Stimulated activated CD8-positive, alpha-beta memory T cell treated with anti-CD3 and anti-CD28 coated beads, Interleukin-4, amount 100 ng/mL, for 24 hours (primary cell): Measurements from ENCODE around the gene ARHGEF28.

Experiments
- DNase-seq: peaks from one replicate; pipeline ENCODE4 v3.0.0-alpha.2; 2020; ENCODE audit warnings: low read depth

Gene ARHGEF28

DNA sequence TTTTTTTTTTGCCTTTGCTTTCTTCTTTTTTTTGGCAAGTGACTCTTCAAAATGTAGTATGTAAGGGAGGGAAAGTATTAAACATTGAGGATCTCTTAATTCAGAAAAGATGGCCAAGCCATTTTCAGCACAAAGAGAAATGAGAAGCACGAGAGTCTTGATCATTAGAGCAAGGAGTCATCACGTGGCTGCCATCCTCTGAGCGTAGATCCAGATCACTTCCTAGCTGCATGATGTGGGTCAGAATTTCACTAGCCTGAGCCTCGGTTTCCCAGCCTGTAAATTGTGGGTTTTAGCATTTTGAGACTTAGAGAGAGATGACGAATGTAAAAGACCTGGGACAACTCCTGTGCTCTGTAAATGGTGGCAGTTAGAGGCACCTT is 312.9 kb downstream of the ARHGEF28 start:
- no peak for DNase-seq

DNA sequence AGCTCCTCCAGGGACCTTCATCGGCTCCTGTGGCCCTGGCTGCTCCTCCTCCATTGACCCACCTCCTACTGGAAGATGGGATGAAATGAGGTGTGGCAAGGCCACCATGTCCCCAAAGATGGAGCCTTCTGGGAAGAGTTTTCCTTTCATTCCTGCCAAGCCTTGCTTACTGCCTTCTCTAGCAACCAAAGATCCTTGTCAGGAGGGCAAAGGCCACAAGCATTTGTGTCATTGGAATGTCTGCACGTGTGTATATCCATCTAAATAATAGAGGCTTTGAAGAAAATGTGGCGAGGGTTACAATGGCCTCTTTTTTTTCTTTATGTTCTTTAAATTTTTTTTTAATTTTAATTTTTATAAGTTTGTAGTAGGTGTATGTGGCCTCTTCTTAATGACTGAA is 313.6 kb downstream of the ARHGEF28 start:
- no peak for DNase-seq

DNA sequence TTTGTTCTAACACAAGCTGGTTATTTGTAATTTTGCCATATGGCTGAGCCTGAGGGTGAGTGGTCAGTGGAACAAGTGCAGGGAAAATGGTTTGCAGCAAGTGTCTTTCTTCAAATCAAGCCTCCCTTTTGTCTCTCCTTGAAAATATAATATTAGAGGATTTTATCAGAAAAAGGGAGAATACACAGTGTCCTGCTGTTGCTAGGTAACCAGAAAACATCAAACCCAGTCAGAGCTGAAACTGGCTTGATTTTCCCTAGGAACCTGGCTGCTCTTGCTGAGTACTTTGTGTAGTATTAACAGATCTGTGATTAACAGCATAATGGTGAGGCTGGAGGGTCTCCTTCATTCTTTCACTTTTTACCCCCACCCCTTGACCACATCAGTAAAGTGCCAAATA is 314.0 kb downstream of the ARHGEF28 start:
- no peak for DNase-seq

DNA sequence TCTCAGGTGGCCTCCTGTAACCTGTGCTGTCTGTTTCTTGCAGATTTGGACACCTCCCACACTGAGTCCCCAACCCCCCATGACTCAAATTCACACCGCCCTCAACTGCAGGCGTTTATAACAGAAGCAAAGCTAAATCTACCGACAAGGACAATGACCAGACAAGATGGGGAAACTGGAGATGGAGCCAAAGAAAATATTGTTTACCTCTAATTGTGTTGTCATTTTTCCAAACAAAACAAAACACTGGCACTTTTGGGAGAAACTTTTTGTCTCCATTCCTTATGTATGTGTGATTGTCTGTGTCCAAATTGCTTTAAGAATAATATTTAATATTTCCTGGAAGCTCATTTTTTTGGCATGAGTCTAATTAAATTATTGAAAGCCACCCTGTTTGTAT is 314.8 kb downstream of the ARHGEF28 start:
- no peak for DNase-seq

DNA sequence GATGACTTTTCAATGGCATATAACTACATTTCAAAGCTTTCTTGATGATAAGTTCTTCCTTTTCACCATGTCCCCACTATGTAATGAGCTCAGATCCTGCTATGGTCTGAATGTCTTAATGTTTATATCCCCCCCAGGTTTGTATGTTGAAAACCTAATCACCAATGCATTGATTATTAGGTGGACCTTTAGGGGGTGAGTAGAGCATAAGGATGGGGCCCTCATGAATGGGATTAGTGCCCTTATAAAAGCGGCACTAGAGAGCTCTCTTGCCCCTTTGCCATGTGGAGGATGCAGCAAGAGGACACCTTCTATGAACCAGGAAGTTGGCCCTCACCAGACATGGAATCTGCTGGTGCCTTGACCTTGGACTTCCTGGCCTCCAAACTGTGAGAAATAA is 316.8 kb downstream of the ARHGEF28 start:
- DNase-seq = no peak

DNA sequence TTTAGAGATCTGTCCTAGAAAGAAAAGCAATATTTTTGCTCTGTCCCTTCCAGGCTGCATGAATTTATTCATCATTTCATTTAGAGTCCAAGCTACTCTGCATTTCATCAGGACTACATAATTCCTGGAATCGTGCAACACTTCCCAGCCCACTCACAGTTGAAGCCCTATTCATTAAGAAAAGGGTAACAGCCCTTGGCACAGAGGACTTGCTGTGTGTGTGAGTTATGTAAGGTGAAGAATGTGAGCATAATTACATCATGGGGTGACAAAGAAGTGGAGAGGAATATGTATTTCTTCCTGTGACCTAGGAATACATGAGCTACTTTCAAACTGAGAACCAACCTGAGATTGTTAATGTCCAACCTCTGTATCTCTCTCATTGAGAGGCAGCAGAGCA is 317.4 kb downstream of the ARHGEF28 start:
- DNase-seq = no peak

DNA sequence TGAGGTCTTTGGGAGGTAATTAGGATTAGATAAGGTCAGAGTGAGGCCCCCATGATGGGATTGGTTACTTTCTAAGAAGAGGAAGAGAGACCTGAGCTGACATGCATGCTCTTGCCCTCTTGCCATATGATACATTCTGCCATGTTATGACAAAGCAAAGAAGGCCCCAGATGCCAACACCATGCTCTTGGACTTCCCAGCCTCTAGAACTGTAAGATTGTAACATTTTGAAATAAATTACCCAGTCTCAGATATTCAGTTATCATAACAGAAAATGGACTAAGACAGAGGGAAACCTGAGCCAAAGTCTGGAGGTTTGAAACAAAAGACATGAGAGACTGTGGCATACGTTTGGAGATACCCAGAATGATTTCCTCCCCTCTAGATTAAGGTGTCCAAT is 318.6 kb downstream of the ARHGEF28 start:
- DNase-seq = no peak

DNA sequence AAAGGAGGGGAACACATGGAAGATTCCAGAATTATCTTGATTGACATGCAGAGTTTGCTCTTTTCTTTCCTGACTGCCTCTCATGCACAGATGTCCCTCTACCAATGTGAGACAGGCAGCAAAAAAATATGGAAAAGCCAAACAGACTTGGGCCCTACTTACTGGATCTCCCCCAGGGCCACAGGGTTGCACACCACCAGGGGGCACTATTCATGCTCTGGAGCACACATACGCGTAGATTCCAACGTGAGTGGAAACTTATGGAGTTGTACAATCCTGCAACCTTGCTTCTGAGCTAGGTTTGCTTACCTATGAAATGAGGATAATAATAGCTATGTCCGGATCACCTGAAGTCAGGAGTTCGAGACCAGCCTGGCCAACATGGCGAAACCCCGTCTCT is 319.5 kb downstream of the ARHGEF28 start:
- peak; percentile 2 for DNase-seq

DNA sequence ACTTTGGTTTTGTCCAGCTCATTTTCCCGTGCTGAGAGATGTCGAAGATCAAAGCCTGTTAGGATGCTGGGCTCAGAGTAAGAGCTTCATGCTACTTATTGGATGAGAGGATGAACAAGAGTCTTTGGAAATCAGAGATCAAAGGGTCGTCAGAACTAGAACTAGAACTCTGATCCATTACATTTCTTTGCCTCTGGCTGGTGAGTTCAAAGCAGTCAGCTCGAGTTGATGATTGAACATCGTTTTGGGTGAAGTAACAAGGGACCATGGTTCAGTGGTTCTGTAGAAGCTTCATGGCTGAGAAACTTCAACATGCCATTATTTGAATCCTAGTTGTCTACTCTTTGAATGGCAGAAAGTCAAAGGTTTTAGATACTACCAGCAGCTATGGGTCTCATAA is 320.3 kb downstream of the ARHGEF28 start:
- no peak for DNase-seq

DNA sequence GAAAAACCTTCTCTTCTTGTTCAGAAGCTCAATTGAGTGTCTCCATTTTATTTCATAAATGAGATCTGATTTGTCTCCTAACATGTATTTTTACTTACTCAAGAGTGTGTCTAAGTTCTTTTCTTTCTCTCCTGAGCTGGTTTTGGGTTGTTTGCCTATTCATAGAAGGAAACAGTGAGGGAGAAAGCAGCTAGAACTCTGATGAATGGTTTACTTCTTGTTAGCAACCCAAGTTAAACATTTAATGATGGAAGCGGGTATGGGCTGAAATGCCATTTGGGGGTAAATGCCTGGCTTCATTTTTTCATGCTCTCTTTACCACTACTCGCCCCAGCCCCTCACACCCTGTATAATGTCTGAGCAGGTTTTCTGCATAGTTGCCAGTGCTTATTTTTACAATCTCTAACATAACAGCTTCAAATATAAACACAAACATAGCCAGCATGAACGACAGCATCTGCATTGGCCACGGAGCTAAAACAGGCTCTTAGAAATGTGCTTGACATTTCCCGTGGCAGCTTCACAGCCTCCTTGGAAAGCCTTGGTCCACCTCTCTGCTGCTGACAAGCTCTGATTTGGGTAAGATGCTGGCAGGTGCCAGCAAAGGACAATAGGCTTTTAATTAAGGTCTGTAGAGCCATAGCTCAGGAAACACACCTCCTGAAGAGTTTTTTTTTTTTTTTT is 321.1 kb downstream of the ARHGEF28 start:
- DNase-seq = no peak

DNA sequence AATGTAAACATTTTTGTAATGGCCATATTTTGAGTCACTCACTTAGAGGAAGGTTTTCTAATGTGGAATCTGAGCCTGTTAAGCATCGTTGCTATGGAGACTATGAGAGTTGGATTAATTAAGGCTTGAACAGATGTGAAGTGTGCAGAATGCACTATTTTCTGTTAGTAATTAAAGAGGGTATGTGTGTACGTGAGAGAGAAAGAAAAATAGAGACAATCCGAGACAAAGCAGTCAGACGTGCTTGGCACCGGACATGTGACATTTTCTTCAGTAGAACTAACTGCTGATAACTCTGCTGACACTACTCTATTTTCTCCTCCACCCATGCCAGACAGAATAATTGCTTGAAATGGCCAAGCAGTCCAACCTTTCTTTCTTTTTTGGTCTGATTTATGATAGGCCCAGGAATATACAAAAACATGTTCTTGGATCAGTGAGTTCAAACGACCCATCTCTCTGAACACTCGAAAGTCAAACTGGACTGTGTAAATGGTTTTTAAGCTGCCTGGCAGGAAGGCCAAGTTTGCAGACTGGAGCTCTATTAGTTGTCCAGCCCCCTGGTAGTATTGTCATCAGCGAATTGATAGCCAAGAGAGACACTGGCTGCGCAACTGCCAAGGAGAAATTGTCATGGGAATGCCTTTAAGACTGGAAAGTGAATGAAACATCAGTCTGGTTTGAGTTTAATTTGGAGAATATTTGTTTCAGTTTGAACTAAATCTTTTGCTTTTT is 322.1 kb downstream of the ARHGEF28 start:
- DNase-seq = no peak

DNA sequence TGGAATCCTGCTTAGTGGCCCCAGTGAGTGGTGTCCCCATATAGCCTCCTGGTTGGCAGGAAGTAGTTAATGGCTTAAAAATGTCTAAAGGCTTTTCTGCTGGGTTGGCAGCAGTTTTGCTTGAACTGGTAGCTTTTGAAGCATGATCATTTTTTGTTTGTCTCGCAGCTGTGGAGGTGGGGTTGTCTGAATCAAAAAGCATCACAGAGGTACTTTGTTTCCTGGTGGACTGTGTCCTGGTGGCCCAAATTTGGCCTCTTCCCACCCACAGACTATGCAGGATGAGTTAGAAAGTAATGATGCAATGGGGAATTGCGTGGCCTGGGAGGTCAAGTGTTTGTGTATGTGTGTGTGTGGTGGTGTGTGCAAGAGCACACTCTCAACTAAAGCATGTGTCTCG is 322.7 kb downstream of the ARHGEF28 start:
- DNase-seq = no peak

DNA sequence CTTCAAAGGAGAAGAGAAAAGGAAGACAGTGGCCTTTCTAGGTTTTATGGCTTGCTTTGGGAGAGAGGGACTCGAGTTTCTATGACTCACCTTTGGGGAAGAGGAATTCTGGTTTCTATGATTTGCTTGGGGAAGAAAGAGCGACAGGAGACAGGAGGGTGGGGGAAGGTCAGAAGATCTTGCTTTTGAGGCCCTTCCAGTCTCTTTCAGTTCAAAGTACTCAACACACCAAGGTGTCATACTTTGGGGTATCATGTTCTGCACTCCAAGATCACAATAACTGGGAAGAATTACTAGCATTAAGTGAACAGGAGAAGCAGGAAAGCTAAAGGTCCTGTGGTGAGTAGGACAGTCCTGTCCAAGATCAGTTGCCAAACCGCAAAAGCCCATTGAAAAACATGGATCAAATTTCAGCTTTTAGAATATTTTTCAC is 324.5 kb downstream of the ARHGEF28 start:
- no peak for DNase-seq

DNA sequence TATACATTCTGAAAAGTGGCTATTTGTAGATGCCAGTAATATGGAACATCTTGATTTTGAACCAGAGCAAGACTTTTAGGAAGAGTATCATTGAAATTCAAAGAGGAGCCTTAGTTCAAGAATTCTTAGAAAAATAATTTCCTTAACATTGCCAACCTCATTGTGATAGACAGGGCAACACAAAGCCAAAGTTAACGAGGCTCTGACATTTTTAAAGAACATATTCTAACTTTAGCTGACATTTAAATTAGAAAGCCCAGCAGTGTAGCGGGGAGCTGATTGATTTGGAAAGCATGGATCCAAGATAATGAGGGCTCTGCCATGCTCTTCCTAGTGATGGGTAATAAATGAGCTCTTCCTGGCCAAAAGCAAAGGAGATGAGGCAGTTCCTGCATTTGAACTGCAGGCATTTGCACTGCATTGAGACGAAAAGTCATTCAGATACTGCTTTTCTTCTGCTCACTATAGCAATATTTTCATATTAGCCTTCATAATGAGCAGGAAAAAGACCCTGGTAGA is 325.0 kb downstream of the ARHGEF28 start:
- no peak for DNase-seq

DNA sequence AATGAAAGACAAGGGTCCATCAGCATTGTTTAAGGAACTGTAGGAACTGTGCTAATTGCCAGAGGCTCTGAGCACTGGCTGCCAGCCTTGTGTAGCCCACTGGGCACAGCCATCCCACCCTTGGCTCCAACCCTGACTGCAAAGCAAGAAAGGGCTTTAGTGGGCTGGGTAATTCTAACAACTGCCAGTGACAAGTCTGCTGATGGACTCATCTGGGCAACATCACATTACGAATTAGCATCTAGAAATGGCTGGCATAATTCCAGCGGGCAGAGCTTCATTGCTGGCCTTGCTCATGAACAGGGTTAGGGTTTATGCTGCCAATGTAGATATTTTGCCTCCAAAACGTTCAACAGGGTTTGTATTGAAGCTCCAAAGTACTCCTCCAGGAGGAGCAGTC is 326.9 kb downstream of the ARHGEF28 start:
- no peak for DNase-seq

DNA sequence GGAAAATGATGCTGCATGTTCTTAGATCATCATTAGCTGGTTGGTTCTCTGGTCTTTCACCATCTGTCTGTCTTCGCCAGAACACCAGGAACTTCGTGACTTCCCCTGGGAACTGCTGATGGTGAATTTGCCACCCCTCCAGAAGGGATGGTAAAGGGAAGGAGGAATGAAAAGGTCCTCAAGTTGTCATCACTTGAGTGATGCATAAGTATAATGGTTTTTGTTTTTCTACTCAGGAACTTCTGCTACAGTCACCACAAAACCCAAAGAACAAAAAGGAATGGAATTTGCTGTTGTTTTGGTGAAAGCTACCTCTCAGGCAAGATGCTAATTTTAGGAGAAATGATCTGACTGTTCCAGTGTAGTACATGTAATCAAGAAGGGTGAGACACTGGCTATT is 328.4 kb downstream of the ARHGEF28 start:
- DNase-seq = no peak

DNA sequence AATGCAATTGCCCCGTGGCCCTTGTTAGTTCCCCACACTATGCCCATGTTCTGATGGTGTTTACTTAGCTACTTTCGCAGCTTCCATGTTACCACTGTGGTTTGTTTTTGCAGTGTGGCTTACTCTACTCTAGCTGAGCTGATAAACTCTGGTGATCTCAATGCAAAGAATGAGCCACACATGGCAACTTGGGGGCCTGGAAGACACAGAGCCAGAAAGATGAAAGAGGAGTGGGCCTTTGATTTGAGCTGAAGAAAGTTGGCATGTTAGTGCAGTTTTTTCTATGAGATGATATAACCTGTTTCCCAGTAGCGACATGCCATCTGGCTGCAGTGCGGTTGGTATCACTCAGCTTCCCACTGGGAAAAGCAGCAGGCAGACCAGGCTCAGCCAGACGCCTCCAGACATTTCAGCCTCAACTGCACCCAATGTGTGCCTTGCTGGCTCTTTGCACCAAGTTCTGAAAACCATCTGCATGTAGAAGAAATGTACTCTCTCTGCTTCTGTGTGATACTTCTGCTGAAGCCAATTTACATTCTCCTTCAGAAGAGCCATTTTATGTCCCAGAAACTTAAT is 329.4 kb downstream of the ARHGEF28 start:
- no peak for DNase-seq

DNA sequence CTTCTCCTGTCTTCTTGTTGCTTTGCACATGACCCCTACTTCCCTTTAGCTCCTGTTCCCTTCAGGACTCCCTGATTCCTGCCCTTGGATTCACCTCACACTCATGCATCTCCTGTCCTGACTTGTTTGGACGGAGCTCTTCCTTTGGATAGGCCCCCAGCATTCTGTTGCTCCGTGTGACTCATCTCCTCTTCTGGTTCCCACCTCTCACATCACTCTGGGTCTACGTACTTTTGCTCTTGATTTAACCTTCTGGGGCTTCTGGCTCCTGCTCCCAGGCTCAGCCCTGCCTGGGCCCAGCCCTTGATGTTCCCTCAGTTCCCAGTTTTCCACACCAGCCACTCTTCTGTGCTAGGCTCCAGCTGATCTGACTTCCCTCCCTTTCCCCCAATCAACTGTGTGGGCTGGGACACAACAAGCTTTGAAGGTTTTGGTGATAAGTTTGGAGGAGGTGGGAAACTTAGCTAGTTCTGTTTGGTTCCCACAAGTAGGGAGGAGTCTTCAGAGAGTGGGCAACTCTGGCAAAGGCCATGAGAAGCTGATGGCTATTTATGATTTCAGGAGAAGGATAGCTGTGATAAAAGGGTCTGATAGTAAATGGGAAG is 331.5 kb downstream of the ARHGEF28 start:
- DNase-seq = no peak

DNA sequence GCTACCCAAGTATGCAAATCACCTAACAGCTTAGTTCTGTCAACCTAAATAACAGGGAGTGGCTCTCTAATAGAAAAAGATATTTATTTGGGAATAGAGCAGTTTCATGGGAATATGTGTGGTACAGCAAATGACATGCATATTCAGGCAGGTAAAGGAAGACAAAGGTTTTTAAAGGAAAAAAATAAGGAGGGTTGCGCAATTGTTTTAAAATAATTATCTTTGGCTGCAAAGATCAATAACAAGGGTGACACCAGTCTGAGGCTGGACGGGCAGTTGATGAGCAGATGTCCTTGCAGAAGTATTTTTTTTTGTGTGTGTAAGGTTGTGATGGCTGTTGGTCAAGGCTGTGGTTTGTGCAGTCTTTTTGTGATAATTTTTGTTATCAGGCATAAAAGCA is 332.0 kb downstream of the ARHGEF28 start:
- DNase-seq = no peak

DNA sequence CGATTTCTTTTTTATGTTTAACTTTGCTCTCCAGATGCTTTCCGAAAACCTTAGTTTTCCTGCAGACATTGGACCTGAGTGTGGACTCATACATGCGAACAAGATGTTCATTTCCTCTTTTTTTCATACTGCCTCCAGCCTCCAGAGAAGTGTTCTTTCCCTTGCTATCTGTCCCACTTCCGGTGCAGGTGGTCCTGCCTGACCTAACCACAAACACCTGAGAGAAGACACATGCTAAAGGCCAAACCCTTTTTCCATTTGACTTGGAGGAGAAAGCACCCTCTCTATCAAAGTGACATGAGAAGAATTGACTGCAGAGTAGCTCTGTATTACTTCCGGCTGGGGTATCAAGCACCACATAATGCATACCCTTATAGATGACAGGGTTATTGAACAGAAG is 334.0 kb downstream of the ARHGEF28 start:
- DNase-seq = no peak

DNA sequence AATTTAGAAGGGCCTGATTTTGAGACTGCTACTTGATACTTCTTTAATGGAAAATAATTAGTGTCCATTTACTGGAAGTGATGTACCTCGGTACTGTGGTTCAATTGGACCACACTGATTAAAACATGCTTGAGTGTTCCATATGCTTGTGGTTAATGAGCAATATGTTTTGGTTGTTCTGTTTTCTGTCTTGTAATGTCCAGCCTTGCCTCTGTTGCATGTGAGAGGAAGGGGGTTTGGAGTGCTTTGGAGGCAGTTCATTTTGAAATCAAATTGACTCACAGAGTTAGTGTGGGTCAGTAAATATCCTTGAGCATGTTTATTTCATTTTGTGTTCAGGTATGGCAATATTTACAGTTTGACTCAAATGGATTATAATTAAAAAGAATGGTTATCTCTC is 334.4 kb downstream of the ARHGEF28 start:
- no peak for DNase-seq

DNA sequence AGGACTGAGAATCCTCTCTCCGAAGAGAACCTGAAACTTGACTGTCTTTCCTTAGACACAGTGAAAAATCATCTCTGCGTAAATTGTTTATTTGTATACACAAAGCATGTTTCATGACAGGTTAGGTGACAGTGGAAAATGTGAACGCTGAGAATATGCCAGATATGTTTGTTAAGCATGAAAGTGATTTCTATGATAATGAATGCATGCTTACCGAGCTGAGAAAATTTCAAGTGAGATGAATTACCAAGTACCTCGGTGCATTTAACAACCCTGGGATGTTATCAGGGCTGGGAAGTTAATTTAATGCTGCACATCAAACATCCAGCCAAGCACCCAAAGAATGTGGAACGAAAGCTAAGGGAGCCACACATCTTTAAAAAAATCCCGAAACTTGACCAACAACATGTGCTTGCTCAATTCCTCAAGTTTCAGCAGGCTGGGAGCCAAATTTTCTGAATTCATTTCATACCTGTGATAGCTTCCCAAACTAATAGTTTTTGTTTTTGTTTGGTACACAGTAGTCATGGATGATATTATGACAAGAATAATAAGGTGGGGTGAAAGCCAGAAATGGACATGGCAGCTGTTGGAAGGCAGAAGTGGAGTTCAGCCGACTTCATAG is 336.9 kb downstream of the ARHGEF28 start:
- no peak for DNase-seq
